GM12878 (cell line): ENCODE measurements around the gene SPRN.

Source experiments
- CTCF ChIP-seq, 3 experiments: IDR thresholded peaks in 2 of 3; conservative IDR thresholded peaks in 1 of 3; 2 replicates each; pipeline ENCODE4 v1.5.1; 2011; ENCODE audit warnings: low read depth in 3 of 3, low read length in 3 of 3, mild to moderate bottlenecking in 3 of 3, control low read depth in 2 of 3, moderate library complexity in 2 of 3, inconsistent platforms in 1 of 3, mixed read lengths in 1 of 3; ENCODE audit not compliant: control insufficient read depth in 2 of 3, insufficient read depth in 1 of 3; ENCODE audit errors: extremely low read depth in 1 of 3
- POLR2AphosphoS5 ChIP-seq: IDR thresholded peaks from 2 replicates; pipeline ENCODE4 v1.6.1; 2011; ENCODE audit warnings: mild to moderate bottlenecking, low read length, inconsistent platforms

- no peak for TF ChIP-seq CTCF (IDR thresholded peaks at IDR 0.05 in 2 of 3, conservative IDR thresholded peaks at IDR 0.05 in 1 of 3; ENCODE audit: control insufficient read depth in 2 of 3, extremely low read depth in 1 of 3, insufficient read depth in 1 of 3, low read depth in 3 of 3, low read length in 3 of 3)
- no peak for TF ChIP-seq POLR2AphosphoS5
Observed at GRCh38 chr10:133391761-133392518, 32.5 kb downstream of the SPRN start.
